Liver (tissue), 9 donors: ENCODE data around the gene CYP17A1. TPM values are rescaled to one million over a fixed set of nuclear protein-coding genes. Genes with fewer than 3 reads are reported as not detected.

Experiments used
- DNase-seq: peaks from one replicate; pipeline ENCODE4 v3.0.0-alpha.2; 2017; ENCODE audit warnings: low spot score
- H3K27ac ChIP-seq, 2 donors: one replicate each; pipeline ENCODE4 v1.7.0; 2013; ENCODE audit warnings: inconsistent platforms in 2 of 2, low read length in 2 of 2, control low read depth in 1 of 2, low read depth in 1 of 2, mild to moderate bottlenecking in 1 of 2
- H3K27me3 ChIP-seq, 4 donors: one replicate each; pipeline versions ENCODE4 v1.6.1 to v1.7.0; 2013; ENCODE audit warnings: low read length in 3 of 4, inconsistent platforms in 1 of 4, mild to moderate bottlenecking in 1 of 4, moderate library complexity in 1 of 4; ENCODE audit not compliant: control insufficient read depth in 4 of 4, insufficient read depth in 4 of 4
- H3K36me3 ChIP-seq, 4 donors: one replicate each; pipeline versions ENCODE4 v1.6.1 to v1.7.0; 2013; ENCODE audit warnings: low read length in 3 of 4, mild to moderate bottlenecking in 3 of 4, low read depth in 1 of 4, moderate library complexity in 1 of 4; ENCODE audit not compliant: control insufficient read depth in 4 of 4, insufficient read depth in 3 of 4
- H3K4me1 ChIP-seq, 4 donors: one replicate each; pipeline versions ENCODE4 v1.6.1 to v1.7.0; 2013; ENCODE audit warnings: low read length in 3 of 4, mild to moderate bottlenecking in 3 of 4, moderate library complexity in 1 of 4; ENCODE audit not compliant: control insufficient read depth in 4 of 4, insufficient read depth in 4 of 4
- H3K4me3 ChIP-seq, 3 donors: one replicate each; pipeline versions ENCODE4 v1.6.1 to v1.7.0; 2013; ENCODE audit warnings: low read length in 3 of 3, control low read depth in 1 of 3, low read depth in 1 of 3, mild to moderate bottlenecking in 1 of 3
- H3K9ac ChIP-seq, 2 donors: one replicate each; pipeline ENCODE4 v1.7.0; 2013; ENCODE audit warnings: low read length in 2 of 2, mild to moderate bottlenecking in 2 of 2, moderate library complexity in 2 of 2, control low read depth in 1 of 2, low read depth in 1 of 2
- H3K9me3 ChIP-seq, 4 donors: one replicate each; pipeline versions ENCODE4 v1.6.1 to v1.7.0; 2013; ENCODE audit warnings: low read length in 3 of 4; ENCODE audit not compliant: control insufficient read depth in 4 of 4
- CTCF ChIP-seq: fragments of 150-350 bp; IDR thresholded peaks from 2 replicates; pipeline ENCODE4 v1.5.1; 2017; ENCODE audit warnings: improper control_type of control experiment, low read depth, low read length; ENCODE audit not compliant: missing input control
- EGR1 ChIP-seq, 2 donors: IDR thresholded peaks; 2 replicates each; pipeline ENCODE4 v1.6.1; 2016 to 2018; ENCODE audit warnings: antibody characterized with exemption in 2 of 2, low read depth in 2 of 2
- FOXA2 ChIP-seq: IDR thresholded peaks from 2 replicates; pipeline ENCODE4 v1.6.1; 2016; ENCODE audit warnings: antibody characterized with exemption
- GABPA ChIP-seq, 2 donors: IDR thresholded peaks in 1 of 2; conservative IDR thresholded peaks in 1 of 2; 2 replicates each; pipeline ENCODE4 v1.6.1; 2016; ENCODE audit warnings: antibody characterized with exemption in 2 of 2, mild to moderate bottlenecking in 1 of 2, moderate library complexity in 1 of 2
- HNF4A ChIP-seq, 2 donors: conservative IDR thresholded peaks; 2 replicates each; pipeline ENCODE4 v1.6.1; 2016; ENCODE audit warnings: antibody characterized with exemption in 2 of 2, mild to moderate bottlenecking in 2 of 2
- JUND ChIP-seq, 2 donors: IDR thresholded peaks; 2 replicates each; pipeline ENCODE4 v1.6.1; 2016; ENCODE audit warnings: antibody characterized with exemption in 2 of 2
- MAX ChIP-seq: IDR thresholded peaks from 2 replicates; pipeline ENCODE4 v1.6.1; 2016; ENCODE audit warnings: antibody characterized with exemption
- NR2F2 ChIP-seq: IDR thresholded peaks from 2 replicates; pipeline ENCODE4 v1.6.1; 2016; ENCODE audit warnings: antibody characterized with exemption
- RAD21 ChIP-seq, 2 donors: IDR thresholded peaks; 2 replicates each; pipeline ENCODE4 v1.6.1; 2016; ENCODE audit warnings: antibody characterized with exemption in 2 of 2, mild to moderate bottlenecking in 2 of 2
- RXRA ChIP-seq, 2 donors: IDR thresholded peaks; 2 replicates each; pipeline ENCODE4 v1.6.1; 2017 to 2018; ENCODE audit warnings: antibody characterized with exemption in 2 of 2, mild to moderate bottlenecking in 1 of 2
- TAF1 ChIP-seq: conservative IDR thresholded peaks from 2 replicates; pipeline ENCODE4 v1.6.1; 2016; ENCODE audit warnings: antibody characterized with exemption, mild to moderate bottlenecking
- YY1 ChIP-seq: IDR thresholded peaks from 2 replicates; pipeline ENCODE4 v1.6.1; 2016; ENCODE audit warnings: antibody characterized with exemption, mild to moderate bottlenecking
- WGBS: extraction: QIAGEN DNeasy Blood & Tissue Kit; methylation state at CpG from one replicate; pipeline ENCODE4 v1.1.7; 2013; 5-methylcytosine and 5-hydroxymethylcytosine counted together
- polyA plus RNA-seq, 2 donors: library from polyadenylated mRNA; stranded (reverse) in 1 of 2; unstranded in 1 of 2; fragments of 200-250 nt in 1 of 2; fragments of >200 nt in 1 of 2; fragmentation: Nextera tagmentation in 1 of 2; extraction: Ambion mirVana in 1 of 2; gene quantifications; one replicate each; pipeline versions ENCODE4 v1.2.1 to v1.2.3, GENCODE V29; 2013 to 2015
- total RNA-seq, 2 donors: library from RNA; depleted of rRNA; stranded (reverse); fragments of >200 nt; gene quantifications; one replicate each; pipeline ENCODE4 v1.2.3, GENCODE V29; 2014
- TF ChIP-seq, protein P1 (sequence below): IDR thresholded peaks from 2 replicates; pipeline ENCODE4 v1.6.1; 2016; ENCODE audit warnings: antibody characterized with exemption, mild to moderate bottlenecking
- TF ChIP-seq, protein P2 (sequence below): IDR thresholded peaks from 2 replicates; pipeline ENCODE4 v1.6.1; 2016; ENCODE audit warnings: antibody characterized with exemption
- donor health status: healthy.
- donor health status: healthy.
- donor health status: healthy.
- donor health status: healthy.
- donor health status: healthy.

The CYP17A1 gene
- total and polyA plus RNA-seq, 4 donors, result 0.16 to 13.1 (median 1.0) TPM; not detected in 1

GRCh38 chr10:102814873-102815661 lies 22.1 kb downstream of the CYP17A1 start:
- Histone ChIP-seq H3K9ac (no peak overlapping the region), H3K9me3 (no peaks in the 10 kb centered on the region), H3K4me1 (peaks cover 3 to 30% (median 21%) of the 10 kb centered on the region in 4 donors), H3K27ac (peak overlapping the region; percentile 74 to 79), H3K27me3 (no peaks in the 10 kb centered on the region), H3K4me3 (no peak overlapping the region), H3K36me3 (peaks cover 0 to 28% (median 21%) of the 10 kb centered on the region in 4 donors)
- 63% methylated on average over 23 of the region's 23 CpGs for WGBS
- DNase-seq, result peak; percentile 49
- TF ChIP-seq RAD21 (IDR thresholded peaks at IDR 0.05) (peak; percentile 7 to 49), YY1 (peak; percentile 75), NR2F2 (no peak), JUND (IDR thresholded peaks at IDR 0.05) (no peak), EGR1 (IDR thresholded peaks at IDR 0.05; ENCODE audit: low read depth in 2 of 2) (no peak), CTCF (no peak), HNF4A (conservative IDR thresholded peaks at IDR 0.05) (peak in 1 of 2 donors; percentile 42), GABPA (IDR thresholded peaks at IDR 0.05 in 1 of 2, conservative IDR thresholded peaks at IDR 0.05 in 1 of 2) (peak in 1 of 2 donors; percentile 24), RXRA (IDR thresholded peaks at IDR 0.05) (peak; percentile 74 to 83), MAX (peak; percentile 10), FOXA2 (peak; percentile 42)
- TF ChIP-seq, protein P1, sequence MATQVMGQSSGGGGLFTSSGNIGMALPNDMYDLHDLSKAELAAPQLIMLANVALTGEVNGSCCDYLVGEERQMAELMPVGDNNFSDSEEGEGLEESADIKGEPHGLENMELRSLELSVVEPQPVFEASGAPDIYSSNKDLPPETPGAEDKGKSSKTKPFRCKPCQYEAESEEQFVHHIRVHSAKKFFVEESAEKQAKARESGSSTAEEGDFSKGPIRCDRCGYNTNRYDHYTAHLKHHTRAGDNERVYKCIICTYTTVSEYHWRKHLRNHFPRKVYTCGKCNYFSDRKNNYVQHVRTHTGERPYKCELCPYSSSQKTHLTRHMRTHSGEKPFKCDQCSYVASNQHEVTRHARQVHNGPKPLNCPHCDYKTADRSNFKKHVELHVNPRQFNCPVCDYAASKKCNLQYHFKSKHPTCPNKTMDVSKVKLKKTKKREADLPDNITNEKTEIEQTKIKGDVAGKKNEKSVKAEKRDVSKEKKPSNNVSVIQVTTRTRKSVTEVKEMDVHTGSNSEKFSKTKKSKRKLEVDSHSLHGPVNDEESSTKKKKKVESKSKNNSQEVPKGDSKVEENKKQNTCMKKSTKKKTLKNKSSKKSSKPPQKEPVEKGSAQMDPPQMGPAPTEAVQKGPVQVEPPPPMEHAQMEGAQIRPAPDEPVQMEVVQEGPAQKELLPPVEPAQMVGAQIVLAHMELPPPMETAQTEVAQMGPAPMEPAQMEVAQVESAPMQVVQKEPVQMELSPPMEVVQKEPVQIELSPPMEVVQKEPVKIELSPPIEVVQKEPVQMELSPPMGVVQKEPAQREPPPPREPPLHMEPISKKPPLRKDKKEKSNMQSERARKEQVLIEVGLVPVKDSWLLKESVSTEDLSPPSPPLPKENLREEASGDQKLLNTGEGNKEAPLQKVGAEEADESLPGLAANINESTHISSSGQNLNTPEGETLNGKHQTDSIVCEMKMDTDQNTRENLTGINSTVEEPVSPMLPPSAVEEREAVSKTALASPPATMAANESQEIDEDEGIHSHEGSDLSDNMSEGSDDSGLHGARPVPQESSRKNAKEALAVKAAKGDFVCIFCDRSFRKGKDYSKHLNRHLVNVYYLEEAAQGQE, result no peak
- TF ChIP-seq, protein P2, sequence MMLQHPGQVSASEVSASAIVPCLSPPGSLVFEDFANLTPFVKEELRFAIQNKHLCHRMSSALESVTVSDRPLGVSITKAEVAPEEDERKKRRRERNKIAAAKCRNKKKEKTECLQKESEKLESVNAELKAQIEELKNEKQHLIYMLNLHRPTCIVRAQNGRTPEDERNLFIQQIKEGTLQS, result no peak

DNA sequence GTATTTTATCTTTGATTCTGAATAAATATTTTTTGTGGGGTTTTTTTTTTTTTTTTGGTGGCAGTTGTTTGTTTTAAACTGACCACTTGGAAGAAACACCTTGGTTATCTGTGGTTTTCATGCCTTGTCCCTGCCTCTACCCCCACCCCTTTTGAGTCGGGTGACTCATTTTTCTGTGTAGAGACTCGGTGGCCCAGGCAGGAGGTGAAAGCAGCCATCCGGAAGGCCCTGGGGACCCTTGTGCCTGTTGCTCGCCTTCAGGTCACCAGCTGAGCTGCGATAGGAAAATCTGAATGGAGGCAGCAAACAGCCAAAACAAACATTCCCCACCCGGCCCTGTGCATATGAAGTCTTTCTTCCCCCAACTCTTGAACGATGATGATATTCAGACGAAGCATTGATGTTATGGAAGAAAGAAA lies 22.8 kb downstream of the CYP17A1 start:
- H3K9me3 ChIP-seq, result no peaks in the 10 kb centered on the region
- TF ChIP-seq TAF1 (no peak), JUND (IDR thresholded peaks at IDR 0.05) (peak in 1 of 2 donors; percentile 47), NR2F2 (peak; percentile 64)
- no peaks in the 10 kb centered on the region for H3K27me3 ChIP-seq
- no peak overlapping the region for H3K9ac ChIP-seq
- H3K36me3 ChIP-seq, result peaks cover 0 to 32% (median 23%) of the 10 kb centered on the region in 4 donors
- WGBS, result 62% methylated on average over 8 of the region's 8 CpGs
- no peak overlapping the region for H3K4me3 ChIP-seq
- peak overlapping the region; percentile 74 to 79 for H3K27ac ChIP-seq
- peaks cover 3 to 30% (median 21%) of the 10 kb centered on the region in 4 donors for H3K4me1 ChIP-seq
- no peak for DNase-seq
